MCF 10A (cell line): ENCODE measurements around the gene PMM1. TPM values are rescaled to one million over a fixed set of nuclear protein-coding genes. Genes with fewer than 3 reads are reported as not detected.
A peak's percentile ranks its signal among the peaks of the same experiment; 100 is the strongest.

Experiments
- BruUV-seq: library from RNA; stranded (reverse); fragments of 400-500 nt; replicated peaks from 2 replicates; lab custom pipeline; 2021; lab: Mats Ljungman, UMichigan
- CTCF ChIA-PET: fragments of 300-600 bp; sonication (Branson Sonifier 250); formaldehyde crosslinking; extraction: SDS; loops from one replicate; lab custom pipeline; 2021; ENCODE audit warnings: antibody characterized with exemption, inconsistent platforms; lab: Yijun Ruan, JAX
- POLR2A ChIA-PET: fragments of 300-600, 350-650 bp; sonication (Branson Sonifier 250); formaldehyde crosslinking; extraction: SDS; loops from one replicate; lab custom pipeline; 2020; ENCODE audit warnings: antibody characterized with exemption, inconsistent platforms; lab: Yijun Ruan, JAX
- DNase-seq: peaks from one replicate; pipeline ENCODE4 v3.0.0-alpha.2; 2018; ENCODE audit not compliant: unreplicated experiment
- H3K27ac Mint-ChIP-seq: one replicate; pipeline ENCODE4 v1.8.0; 2022; ENCODE audit warnings: mild to moderate bottlenecking, low read depth, mixed read lengths; ENCODE audit not compliant: unreplicated experiment
- H3K27me3 Mint-ChIP-seq: one replicate; pipeline ENCODE4 v1.8.0; 2022; ENCODE audit warnings: mixed read lengths; ENCODE audit not compliant: insufficient read depth, unreplicated experiment
- H3K36me3 Mint-ChIP-seq: one replicate; pipeline ENCODE4 v1.8.0; 2022; ENCODE audit warnings: mild to moderate bottlenecking, moderate library complexity, mixed read lengths; ENCODE audit not compliant: insufficient read depth, unreplicated experiment
- H3K4me1 Mint-ChIP-seq: one replicate; pipeline ENCODE4 v1.8.0; 2022; ENCODE audit warnings: mixed read lengths; ENCODE audit not compliant: insufficient read depth, unreplicated experiment
- H3K4me3 Mint-ChIP-seq: one replicate; pipeline ENCODE4 v1.8.0; 2022; ENCODE audit warnings: mild to moderate bottlenecking, moderate library complexity, mixed read lengths; ENCODE audit not compliant: unreplicated experiment
- H3K9me3 Mint-ChIP-seq: one replicate; pipeline ENCODE4 v1.8.0; 2022; ENCODE audit warnings: mixed read lengths; ENCODE audit not compliant: unreplicated experiment
- CTCF ChIP-seq: fragments of 200-600 bp; IDR thresholded peaks from one replicate; pipeline ENCODE4 v1.8.0; 2022; ENCODE audit warnings: antibody characterized with exemption, mild to moderate bottlenecking; ENCODE audit not compliant: unreplicated experiment
- intact Hi-C: fragments of 100-400 bp; cut with micrococcal nuclease; formaldehyde crosslinking; loops from 2 replicates; pipeline ENCODE4 v1.14.1; 2022
- total RNA-seq: library from RNA; stranded (reverse); gene quantifications from 2 replicates; pipeline ENCODE4 v1.2.3, GENCODE V29; 2022

PMM1 gene
- total RNA-seq, 1 experiment from 2014 or later, result 29.9 TPM

GRCh38 chr22:41565403-41566054 is 24.1 kb downstream of the PMM1 start:
- H3K4me3 Mint-ChIP-seq, result no peak overlapping the region
- ChIA-PET CTCF (interaction anchor here (0.6 to 1.0 kb wide), 2 partner anchors 16 to 53 kb away, joined by 3 read pairs; no protein-coding TSS in a partner anchor), POLR2A (interaction anchor here (0.6 to 2.8 kb wide), 4 partner anchors 22 to 75 kb away, joined by 3 to 23 read pairs (median 4); partner anchors contain the start of genes DESI1, PMM1, POLR3H and XRCC6)
- H3K27me3 Mint-ChIP-seq, result no peaks in the 10 kb centered on the region
- no TSS peak for BruUV-seq
- peak; percentile 82 for DNase-seq
- TF ChIP-seq CTCF, result no peak
- H3K9me3 Mint-ChIP-seq, result no peaks in the 10 kb centered on the region
- peaks cover 8% of the 10 kb centered on the region for H3K4me1 Mint-ChIP-seq
- no peak overlapping the region for H3K27ac Mint-ChIP-seq
- intact Hi-C loops, result no loop called here
- no peaks in the 10 kb centered on the region for H3K36me3 Mint-ChIP-seq

- ChIA-PET POLR2A (interaction anchor here (1.1 to 2.8 kb wide), 3 partner anchors 15 to 25 kb away, joined by 3 to 23 read pairs (median 4); partner anchors contain the start of genes PMM1 and POLR3H), CTCF (interaction anchor here (0.6 kb wide), 1 partner anchor 17 kb away, joined by 3 read pairs; no protein-coding TSS in a partner anchor)
- peak; percentile 49 for DNase-seq
- no peak overlapping the region for H3K27ac Mint-ChIP-seq
- no peak for TF ChIP-seq CTCF
- no peak overlapping the region for H3K4me3 Mint-ChIP-seq
- peaks cover 8% of the 10 kb centered on the region for H3K4me1 Mint-ChIP-seq
- intact Hi-C loops, result no loop called here
- H3K27me3 Mint-ChIP-seq, result no peaks in the 10 kb centered on the region
- no peaks in the 10 kb centered on the region for H3K9me3 Mint-ChIP-seq
- no TSS peak for BruUV-seq
- no peaks in the 10 kb centered on the region for H3K36me3 Mint-ChIP-seq
Observed at GRCh38 chr22:41564563-41564962, 25.1 kb downstream of the PMM1 start.

GRCh38 chr22:41563051-41563711 is 26.5 kb downstream of the PMM1 start:
- no peak overlapping the region for H3K27ac Mint-ChIP-seq
- peak; percentile 56 for DNase-seq
- no TSS peak for BruUV-seq
- ChIA-PET POLR2A (interaction anchor here (0.5 to 2.8 kb wide), 3 partner anchors 9 to 125 kb away, joined by 3 to 23 read pairs (median 3); partner anchors contain the start of genes PMM1 and SNU13), CTCF (no interaction called here)
- no peak for TF ChIP-seq CTCF
- no peaks in the 10 kb centered on the region for H3K27me3 Mint-ChIP-seq
- intact Hi-C loops, result no loop called here
- H3K4me3 Mint-ChIP-seq, result no peak overlapping the region
- peaks cover 8% of the 10 kb centered on the region for H3K4me1 Mint-ChIP-seq
- H3K9me3 Mint-ChIP-seq, result no peaks in the 10 kb centered on the region
- H3K36me3 Mint-ChIP-seq, result no peaks in the 10 kb centered on the region

- ChIA-PET CTCF (interaction anchor here (0.5 kb wide), 1 partner anchor 8 kb away, joined by 3 read pairs; no protein-coding TSS in a partner anchor), POLR2A (interaction anchor here (0.5 kb wide), 1 partner anchor 126 kb away, joined by 3 read pairs; the partner anchor contains the start of gene SNU13)
- peaks cover 8% of the 10 kb centered on the region for H3K4me1 Mint-ChIP-seq
- H3K27me3 Mint-ChIP-seq, result no peaks in the 10 kb centered on the region
- no TSS peak for BruUV-seq
- H3K4me3 Mint-ChIP-seq, result no peak overlapping the region
- no peak for TF ChIP-seq CTCF
- DNase-seq, result no peak
- H3K27ac Mint-ChIP-seq, result no peak overlapping the region
- intact Hi-C loops, result no loop called here
- H3K36me3 Mint-ChIP-seq, result no peaks in the 10 kb centered on the region
- H3K9me3 Mint-ChIP-seq, result no peaks in the 10 kb centered on the region
Observed at GRCh38 chr22:41562461-41562860, 27.2 kb downstream of the PMM1 start.
